HCT116 (cell line): Measurements from ENCODE around the gene PACSIN2. TPM values are rescaled to one million over a fixed set of nuclear protein-coding genes. Genes with fewer than 3 reads are reported as not detected.

ENCODE experiments used
- ATAC-seq: fragments of 200-7000 bp; cut with Tn5 transposase; 2 replicates; pipeline ENCODE4 v1.9.1; 2020; ENCODE audit warnings: mild to moderate bottlenecking, moderate library complexity
- BruUV-seq: library from RNA; stranded (reverse); fragments of 400-500 nt; replicated peaks from 2 replicates; lab custom pipeline; 2021; lab: Mats Ljungman, UMichigan
- CTCF ChIA-PET: fragments of 300-600 bp; sonication (Branson Sonifier 250); formaldehyde crosslinking; loops from one replicate; lab custom pipeline; 2021; ENCODE audit warnings: antibody characterized with exemption; lab: Charles Lee
- POLR2A ChIA-PET: fragments of 300-600, 350-600 bp; sonication (Branson Sonifier 250); formaldehyde crosslinking; loops from one replicate; lab custom pipeline; 2021; ENCODE audit warnings: antibody characterized with exemption; lab: Charles Lee
- RAD21 ChIA-PET, 2 experiments: fragments of 300-600 bp; sonication (Branson Sonifier 250); formaldehyde crosslinking; loops; one replicate each; lab custom pipeline; 2023; ENCODE audit warnings: low total read pairs in 2 of 2; ENCODE audit not compliant: uncharacterized antibody in 2 of 2, unreplicated experiment in 2 of 2, low non-redundant PET in 1 of 2; lab: Charles Lee
- DNase-seq: peaks from one replicate; pipeline ENCODE4 v3.0.0-alpha.2; 2010; ENCODE audit warnings: low read depth, low spot score
- H2AFZ ChIP-seq: fragments of 200-600 bp; shearing (Covaris generic), sonication (generic); 2 replicates; pipeline ENCODE4 v1.6.1; 2017; ENCODE audit warnings: low read depth, mixed run types, mixed read lengths, antibody characterized with exemption, low read length; ENCODE audit not compliant: poor library complexity, severe bottlenecking
- H3K27ac ChIP-seq: 2 replicates; pipeline ENCODE4 v1.5.1; 2012; ENCODE audit warnings: low read depth, low read length
- H3K27me3 ChIP-seq: fragments of 200-600 bp; sonication (generic); 2 replicates; pipeline ENCODE4 v1.6.1; 2016; ENCODE audit warnings: mixed run types, low read length, mixed read lengths; ENCODE audit not compliant: insufficient read depth
- H3K36me3 ChIP-seq, 2 experiments: fragments of 200-500 bp in 1 of 2; fragments of 200-600 bp in 1 of 2; sonication (Bioruptor generic) in 1 of 2; sonication (generic) in 1 of 2; 2 replicates each; pipeline versions ENCODE4 v1.5.1 to v1.6.1; 2014 to 2016; ENCODE audit warnings: low read length in 2 of 2, inconsistent platforms in 1 of 2, mixed read lengths in 1 of 2, mixed run types in 1 of 2; ENCODE audit not compliant: insufficient read depth in 2 of 2, control insufficient read depth in 1 of 2
- H3K4me1 ChIP-seq, 2 experiments: fragments of 200-600 bp in 1 of 2; sonication (generic) in 1 of 2; 2 replicates each; pipeline versions ENCODE4 v1.5.1 to v1.6.1; 2012 to 2017; ENCODE audit warnings: low read length in 2 of 2, inconsistent platforms in 1 of 2, mild to moderate bottlenecking in 1 of 2, mixed read lengths in 1 of 2, mixed run types in 1 of 2, moderate library complexity in 1 of 2; ENCODE audit not compliant: insufficient read depth in 2 of 2, control insufficient read depth in 1 of 2
- H3K4me2 ChIP-seq: fragments of 200-600 bp; sonication (generic); 2 replicates; pipeline ENCODE4 v1.6.1; 2017; ENCODE audit warnings: mixed run types, low read length, mixed read lengths
- H3K4me3 ChIP-seq, 2 experiments: fragments of 200-600 bp in 1 of 2; sonication (generic) in 1 of 2; replicated peaks in 1 of 2; 2 replicates each; pipeline ENCODE4 v1.5.1; 2011 to 2016; ENCODE audit warnings: low read length in 2 of 2, control low read depth in 1 of 2, low read depth in 1 of 2, mild to moderate bottlenecking in 1 of 2, mixed read lengths in 1 of 2, mixed run types in 1 of 2
- H3K79me2 ChIP-seq: fragments of 200-600 bp; sonication (generic); 2 replicates; pipeline ENCODE4 v1.6.1; 2017; ENCODE audit warnings: mild to moderate bottlenecking, mixed run types, low read length, moderate library complexity, mixed read lengths; ENCODE audit not compliant: insufficient read depth
- H3K9ac ChIP-seq: fragments of 200-600 bp; sonication (generic); 2 replicates; pipeline ENCODE4 v1.6.1; 2016; ENCODE audit warnings: low read length, mixed read lengths
- H3K9me2 ChIP-seq: fragments of 200-600 bp; sonication (generic), shearing (Covaris generic); 2 replicates; pipeline ENCODE4 v1.6.1; 2017; ENCODE audit warnings: mixed run types, mild to moderate bottlenecking, moderate library complexity; ENCODE audit not compliant: insufficient read depth
- H3K9me3 ChIP-seq, 2 experiments: fragments of 200-500 bp in 1 of 2; fragments of 200-600 bp in 1 of 2; sonication (Bioruptor generic) in 1 of 2; sonication (generic) in 1 of 2; 2 replicates each; pipeline ENCODE4 v1.6.1; 2014 to 2017; ENCODE audit warnings: low read length in 2 of 2, mixed read lengths in 2 of 2, inconsistent platforms in 1 of 2, low read depth in 1 of 2, mild to moderate bottlenecking in 1 of 2, mixed run types in 1 of 2, moderate library complexity in 1 of 2; ENCODE audit not compliant: control insufficient read depth in 1 of 2, insufficient read depth in 1 of 2
- H4K20me1 ChIP-seq: fragments of 200-600 bp; sonication (generic), shearing (Covaris generic); 2 replicates; pipeline ENCODE4 v1.6.1; 2017; ENCODE audit warnings: mixed run types, mild to moderate bottlenecking, moderate library complexity; ENCODE audit not compliant: insufficient read depth
- CBX3 ChIP-seq: IDR thresholded peaks from 2 replicates; pipeline ENCODE4 v1.6.1; 2012; ENCODE audit warnings: low read depth
- CEBPB ChIP-seq: IDR thresholded peaks from 2 replicates; pipeline ENCODE4 v1.6.1; 2012; ENCODE audit warnings: low read depth
- ELF1 ChIP-seq: IDR thresholded peaks from 2 replicates; pipeline ENCODE4 v1.6.1; 2012; ENCODE audit warnings: low read depth, borderline replicate concordance
- EZH2phosphoT487 ChIP-seq: fragments of 200-600 bp; IDR thresholded peaks from 2 replicates; pipeline ENCODE4 v1.6.1; 2018; ENCODE audit warnings: antibody characterized with exemption, borderline replicate concordance
- JUND ChIP-seq: IDR thresholded peaks from 2 replicates; pipeline ENCODE4 v1.6.1; 2012
- MAX ChIP-seq: IDR thresholded peaks from 2 replicates; pipeline ENCODE4 v1.6.1; 2012
- POLR2A ChIP-seq: IDR thresholded peaks from 2 replicates; pipeline ENCODE4 v1.7.0; 2011; ENCODE audit warnings: borderline replicate concordance; ENCODE audit not compliant: insufficient read depth, insufficient read length; ENCODE audit errors: extremely low read depth
- SIN3A ChIP-seq: IDR thresholded peaks from 2 replicates; pipeline ENCODE4 v1.6.1; 2012; ENCODE audit warnings: low read depth
- SP1 ChIP-seq: IDR thresholded peaks from 2 replicates; pipeline ENCODE4 v1.6.1; 2012; ENCODE audit warnings: low read depth
- SRF ChIP-seq: IDR thresholded peaks from 2 replicates; pipeline ENCODE4 v1.6.1; 2012; ENCODE audit warnings: low read depth
- YY1 ChIP-seq: IDR thresholded peaks from 2 replicates; pipeline ENCODE4 v1.6.1; 2011; ENCODE audit warnings: low read length, low read depth, moderate library complexity, mild to moderate bottlenecking; ENCODE audit not compliant: insufficient replicate concordance; ENCODE audit errors: extremely low read depth
- ZFX ChIP-seq: fragments of 450-650 bp; IDR thresholded peaks from 2 replicates; pipeline ENCODE4 v1.6.1; 2017
- ZNF274 ChIP-seq: fragments of 200-500 bp; sonication (Bioruptor generic); IDR thresholded peaks from 2 replicates; pipeline ENCODE4 v1.6.1; 2014; ENCODE audit warnings: mild to moderate bottlenecking, low read depth, low read length, inconsistent platforms
- intact Hi-C: fragments of 100-400 bp; cut with micrococcal nuclease; formaldehyde crosslinking; loops from 2 replicates; pipeline ENCODE4 v1.10.0; 2022
- total RNA-seq: library from RNA; stranded (reverse); gene quantifications from one replicate; pipeline ENCODE4 v1.2.1, GENCODE V29; 2021; ENCODE audit not compliant: unreplicated experiment
- TF ChIP-seq, protein P1 (sequence below), 3 experiments: fragments of 200-600 bp in 1 of 3; sonication (generic) in 1 of 3; IDR thresholded peaks in 2 of 3; conservative IDR thresholded peaks in 1 of 3; 2 replicates each; pipeline ENCODE4 v1.5.1; 2012 to 2017; ENCODE audit warnings: low read depth in 2 of 3, low read length in 2 of 3, antibody characterized with exemption in 1 of 3, borderline replicate concordance in 1 of 3, control low read depth in 1 of 3, mild to moderate bottlenecking in 1 of 3, mixed read lengths in 1 of 3, mixed run types in 1 of 3, moderate library complexity in 1 of 3; ENCODE audit not compliant: insufficient read depth in 1 of 3
- TF ChIP-seq, protein P2 (sequence below): IDR thresholded peaks from 2 replicates; pipeline ENCODE4 v1.6.1; 2011; ENCODE audit warnings: mild to moderate bottlenecking, low read length, moderate library complexity; ENCODE audit not compliant: insufficient replicate concordance; ENCODE audit errors: extremely low read depth
- TF ChIP-seq, protein P3 (sequence below): IDR thresholded peaks from 2 replicates; pipeline ENCODE4 v1.6.1; 2012

Gene PACSIN2
- total RNA-seq, 1 experiment from 2014 or later, result 48.2 TPM

GRCh38 chr22:42969348-42969975 lies 45.5 kb downstream of the PACSIN2 start:
- BruUV-seq, result no TSS peak
- 0 out of 2 replicates have a peak, but pooled peaks have one; percentile 23 for TF ChIP-seq SIN3A
- no peak for TF ChIP-seq SRF
- TF ChIP-seq, protein P1, sequence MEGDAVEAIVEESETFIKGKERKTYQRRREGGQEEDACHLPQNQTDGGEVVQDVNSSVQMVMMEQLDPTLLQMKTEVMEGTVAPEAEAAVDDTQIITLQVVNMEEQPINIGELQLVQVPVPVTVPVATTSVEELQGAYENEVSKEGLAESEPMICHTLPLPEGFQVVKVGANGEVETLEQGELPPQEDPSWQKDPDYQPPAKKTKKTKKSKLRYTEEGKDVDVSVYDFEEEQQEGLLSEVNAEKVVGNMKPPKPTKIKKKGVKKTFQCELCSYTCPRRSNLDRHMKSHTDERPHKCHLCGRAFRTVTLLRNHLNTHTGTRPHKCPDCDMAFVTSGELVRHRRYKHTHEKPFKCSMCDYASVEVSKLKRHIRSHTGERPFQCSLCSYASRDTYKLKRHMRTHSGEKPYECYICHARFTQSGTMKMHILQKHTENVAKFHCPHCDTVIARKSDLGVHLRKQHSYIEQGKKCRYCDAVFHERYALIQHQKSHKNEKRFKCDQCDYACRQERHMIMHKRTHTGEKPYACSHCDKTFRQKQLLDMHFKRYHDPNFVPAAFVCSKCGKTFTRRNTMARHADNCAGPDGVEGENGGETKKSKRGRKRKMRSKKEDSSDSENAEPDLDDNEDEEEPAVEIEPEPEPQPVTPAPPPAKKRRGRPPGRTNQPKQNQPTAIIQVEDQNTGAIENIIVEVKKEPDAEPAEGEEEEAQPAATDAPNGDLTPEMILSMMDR (IDR thresholded peaks at IDR 0.05 in 2 of 3, conservative IDR thresholded peaks at IDR 0.05 in 1 of 3; ENCODE audit: borderline replicate concordance in 1 of 3, insufficient read depth in 1 of 3, low read depth in 2 of 3, low read length in 2 of 3), result no peak
- no peak for TF ChIP-seq CBX3
- no peak for TF ChIP-seq EZH2phosphoT487
- peaks cover 12% of the 10 kb centered on the region; the same call in 1 of the 2 replicates for H4K20me1 ChIP-seq
- no peaks in the 10 kb centered on the region for H3K9me2 ChIP-seq
- H3K9me3 ChIP-seq, result no peaks in the 10 kb centered on the region
- H2AFZ ChIP-seq, result no peak overlapping the region
- H3K4me2 ChIP-seq, result peak overlapping the region; percentile 57
- ATAC-seq (no peak), DNase-seq (no peak)
- POLR2A ChIA-PET, result no interaction called here
- no peaks in the 10 kb centered on the region for H3K27me3 ChIP-seq
- intact Hi-C loops, result no loop called here
- CTCF ChIA-PET, result interaction anchor here (0.6 kb wide), 1 partner anchor 161 kb away, joined by 3 read pairs; no protein-coding TSS in a partner anchor
- peaks cover 33 to 40% of the 10 kb centered on the region in 2 experiments for H3K4me1 ChIP-seq
- RAD21 ChIA-PET, result interaction anchor here in 1 of 2 experiments (0.6 kb wide), 1 partner anchor 101 kb away, joined by 4 read pairs; no protein-coding TSS in a partner anchor
- no peaks in the 10 kb centered on the region for H3K36me3 ChIP-seq
- H3K4me3 ChIP-seq, result no peak overlapping the region
- H3K9ac ChIP-seq, result no peak overlapping the region
- H3K27ac ChIP-seq, result no peak overlapping the region
- H3K79me2 ChIP-seq, result peaks cover 48% of the 10 kb centered on the region

- H3K79me2 ChIP-seq, result peaks cover 36% of the 10 kb centered on the region
- POLR2A ChIA-PET, result no interaction called here
- peaks cover 41 to 48% of the 10 kb centered on the region in 2 experiments for H3K4me1 ChIP-seq
- H3K4me3 ChIP-seq, result no peak overlapping the region
- no peak overlapping the region for H3K27ac ChIP-seq
- H3K9me2 ChIP-seq, result no peaks in the 10 kb centered on the region
- RAD21 ChIA-PET, result no interaction called here
- H2AFZ ChIP-seq, result no peak overlapping the region
- H3K9me3 ChIP-seq, result no peaks in the 10 kb centered on the region
- no peak overlapping the region for H3K4me2 ChIP-seq
- H3K36me3 ChIP-seq, result no peaks in the 10 kb centered on the region
- CTCF ChIA-PET, result no interaction called here
- no peak for ATAC-seq
- peaks cover 12% of the 10 kb centered on the region; the same call in 1 of the 2 replicates for H4K20me1 ChIP-seq
- H3K27me3 ChIP-seq, result no peaks in the 10 kb centered on the region
- no peak overlapping the region for H3K9ac ChIP-seq
- no peak for DNase-seq
- BruUV-seq, result no TSS peak
- intact Hi-C loops, result no loop called here
- no peak for TF ChIP-seq EZH2phosphoT487
- TF ChIP-seq SP1, result no peak
- TF ChIP-seq JUND, result no peak
- no peak for TF ChIP-seq MAX
- TF ChIP-seq CBX3, result no peak
- no peak for TF ChIP-seq POLR2A
- TF ChIP-seq ZNF274, result no peak
- TF ChIP-seq SRF, result no peak
- no peak for TF ChIP-seq YY1
- TF ChIP-seq ELF1, result no peak
- TF ChIP-seq ZFX, result no peak
- TF ChIP-seq, protein P2, sequence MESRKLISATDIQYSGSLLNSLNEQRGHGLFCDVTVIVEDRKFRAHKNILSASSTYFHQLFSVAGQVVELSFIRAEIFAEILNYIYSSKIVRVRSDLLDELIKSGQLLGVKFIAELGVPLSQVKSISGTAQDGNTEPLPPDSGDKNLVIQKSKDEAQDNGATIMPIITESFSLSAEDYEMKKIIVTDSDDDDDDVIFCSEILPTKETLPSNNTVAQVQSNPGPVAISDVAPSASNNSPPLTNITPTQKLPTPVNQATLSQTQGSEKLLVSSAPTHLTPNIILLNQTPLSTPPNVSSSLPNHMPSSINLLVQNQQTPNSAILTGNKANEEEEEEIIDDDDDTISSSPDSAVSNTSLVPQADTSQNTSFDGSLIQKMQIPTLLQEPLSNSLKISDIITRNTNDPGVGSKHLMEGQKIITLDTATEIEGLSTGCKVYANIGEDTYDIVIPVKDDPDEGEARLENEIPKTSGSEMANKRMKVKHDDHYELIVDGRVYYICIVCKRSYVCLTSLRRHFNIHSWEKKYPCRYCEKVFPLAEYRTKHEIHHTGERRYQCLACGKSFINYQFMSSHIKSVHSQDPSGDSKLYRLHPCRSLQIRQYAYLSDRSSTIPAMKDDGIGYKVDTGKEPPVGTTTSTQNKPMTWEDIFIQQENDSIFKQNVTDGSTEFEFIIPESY, result no peak
- no peak for TF ChIP-seq CEBPB
- TF ChIP-seq, protein P3, sequence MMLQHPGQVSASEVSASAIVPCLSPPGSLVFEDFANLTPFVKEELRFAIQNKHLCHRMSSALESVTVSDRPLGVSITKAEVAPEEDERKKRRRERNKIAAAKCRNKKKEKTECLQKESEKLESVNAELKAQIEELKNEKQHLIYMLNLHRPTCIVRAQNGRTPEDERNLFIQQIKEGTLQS, result no peak
These were observed 47.0 kb downstream of the PACSIN2 start for GRCh38 chr22:42967933-42968332.
